GM12875 (cell line): ENCODE data around the gene IMP3.

Experiments
- H3K4me3 ChIP-seq: one replicate; pipeline ENCODE4 v1.5.1; 2011; ENCODE audit warnings: low read depth, low read length, control low read depth
- CTCF ChIP-seq: IDR thresholded peaks from 2 replicates; pipeline ENCODE4 v1.5.1; 2011; ENCODE audit warnings: low read depth, mild to moderate bottlenecking, control low read depth, inconsistent platforms, low read length, moderate library complexity, borderline replicate concordance; ENCODE audit not compliant: insufficient read depth

The IMP3 gene

GRCh38 chr15:75655931-75656330 lies 15.9 kb upstream of the IMP3 start:
- TF ChIP-seq CTCF: no peak
- no peak overlapping the region for H3K4me3 ChIP-seq

GRCh38 chr15:75654201-75654907 lies 14.3 kb upstream of the IMP3 start:
- TF ChIP-seq CTCF: no peak
- H3K4me3 ChIP-seq: no peak overlapping the region

- no peak overlapping the region for H3K4me3 ChIP-seq
- TF ChIP-seq CTCF: no peak
These were observed 13.4 kb upstream of the IMP3 start for GRCh38 chr15:75653347-75653913.

GRCh38 chr15:75651810-75652543 lies 12.0 kb upstream of the IMP3 start:
- H3K4me3 ChIP-seq: no peak overlapping the region
- no peak for TF ChIP-seq CTCF

GRCh38 chr15:75650908-75651809 lies 11.1 kb upstream of the IMP3 start:
- no peak for TF ChIP-seq CTCF
- no peak overlapping the region for H3K4me3 ChIP-seq

- H3K4me3 ChIP-seq: no peak overlapping the region
- no peak for TF ChIP-seq CTCF
These were observed 9.8 kb upstream of the IMP3 start for GRCh38 chr15:75649848-75650247.
